Measurements from ENCODE around the gene MTM1.

Gene MTM1

GRCh38 chrX:150643271-150643670 is 74.8 kb downstream of the MTM1 start:
- in situ Hi-C loops (cut with HindIII; ENCODE audit: low pct_ligation_motif_present, low pct_unique_long_range_greater_than_20kb, low sequenced_read_pairs), result no loop called here
- DNase-seq, result peak; percentile 1

- in situ Hi-C loops (cut with HindIII; ENCODE audit: low pct_ligation_motif_present, low pct_unique_long_range_greater_than_20kb, low sequenced_read_pairs), result no loop called here
- no peak for DNase-seq
These were observed 75.5 kb downstream of the MTM1 start for GRCh38 chrX:150643958-150644357.

GRCh38 chrX:150644422-150644821 is 76.0 kb downstream of the MTM1 start:
- DNase-seq, result no peak
- in situ Hi-C loops (cut with HindIII; ENCODE audit: low pct_ligation_motif_present, low pct_unique_long_range_greater_than_20kb, low sequenced_read_pairs), result no loop called here

- in situ Hi-C loops (cut with HindIII; ENCODE audit: low pct_ligation_motif_present, low pct_unique_long_range_greater_than_20kb, low sequenced_read_pairs), result no loop called here
- DNase-seq, result no peak
These were observed 78.9 kb downstream of the MTM1 start for GRCh38 chrX:150647331-150647730.

- in situ Hi-C loops (cut with HindIII; ENCODE audit: low pct_ligation_motif_present, low pct_unique_long_range_greater_than_20kb, low sequenced_read_pairs), result no loop called here
These were observed 80.0 kb downstream of the MTM1 start for GRCh38 chrX:150648296-150648940.

GRCh38 chrX:150649096-150649870 is 80.9 kb downstream of the MTM1 start:
- in situ Hi-C loops (cut with HindIII; ENCODE audit: low pct_ligation_motif_present, low pct_unique_long_range_greater_than_20kb, low sequenced_read_pairs), result no loop called here
- no peak for DNase-seq

More at GRCh38 chrX:150648296-150648940, 80.0 kb downstream of the MTM1 start:
- no peak for DNase-seq

- DNase-seq, result no peak
- in situ Hi-C loops (cut with HindIII; ENCODE audit: low pct_ligation_motif_present, low pct_unique_long_range_greater_than_20kb, low sequenced_read_pairs), result no loop called here
These were observed 83.5 kb downstream of the MTM1 start for GRCh38 chrX:150651906-150652305.

GRCh38 chrX:150655788-150656187 is 87.4 kb downstream of the MTM1 start:
- no peak for DNase-seq
- in situ Hi-C loops (cut with HindIII; ENCODE audit: low pct_ligation_motif_present, low pct_unique_long_range_greater_than_20kb, low sequenced_read_pairs), result no loop called here

- no peak for DNase-seq
- in situ Hi-C loops (cut with HindIII; ENCODE audit: low pct_ligation_motif_present, low pct_unique_long_range_greater_than_20kb, low sequenced_read_pairs), result no loop called here
These were observed 94.7 kb downstream of the MTM1 start for GRCh38 chrX:150663073-150663472.

- DNase-seq, result no peak
- in situ Hi-C loops (cut with HindIII; ENCODE audit: low pct_ligation_motif_present, low pct_unique_long_range_greater_than_20kb, low sequenced_read_pairs), result no loop called here
These were observed 95.9 kb downstream of the MTM1 start for GRCh38 chrX:150664290-150664689.

GRCh38 chrX:150676221-150676620 is 107.8 kb downstream of the MTM1 start:
- in situ Hi-C loops (cut with HindIII; ENCODE audit: low pct_ligation_motif_present, low pct_unique_long_range_greater_than_20kb, low sequenced_read_pairs), result no loop called here
- DNase-seq, result no peak

- DNase-seq, result peak; percentile 5
- in situ Hi-C loops (cut with HindIII; ENCODE audit: low pct_ligation_motif_present, low pct_unique_long_range_greater_than_20kb, low sequenced_read_pairs), result no loop called here
These were observed 112.6 kb downstream of the MTM1 start for GRCh38 chrX:150680974-150681373.

- in situ Hi-C loops (cut with HindIII; ENCODE audit: low pct_ligation_motif_present, low pct_unique_long_range_greater_than_20kb, low sequenced_read_pairs), result no loop called here
These were observed 114.7 kb downstream of the MTM1 start for GRCh38 chrX:150683112-150683511.

GRCh38 chrX:150683536-150684146 is 115.2 kb downstream of the MTM1 start:
- in situ Hi-C loops (cut with HindIII; ENCODE audit: low pct_ligation_motif_present, low pct_unique_long_range_greater_than_20kb, low sequenced_read_pairs), result no loop called here
- DNase-seq, result peak; percentile 33

More at GRCh38 chrX:150683112-150683511, 114.7 kb downstream of the MTM1 start:
- no peak for DNase-seq

GRCh38 chrX:150688911-150689451 is 120.6 kb downstream of the MTM1 start:
- in situ Hi-C loops (cut with HindIII; ENCODE audit: low pct_ligation_motif_present, low pct_unique_long_range_greater_than_20kb, low sequenced_read_pairs), result no loop called here
- DNase-seq, result peak; percentile 74

GRCh38 chrX:150690126-150690525 is 121.7 kb downstream of the MTM1 start:
- in situ Hi-C loops (cut with HindIII; ENCODE audit: low pct_ligation_motif_present, low pct_unique_long_range_greater_than_20kb, low sequenced_read_pairs), result no loop called here
- peak; percentile 80 for DNase-seq

- in situ Hi-C loops (cut with HindIII; ENCODE audit: low pct_ligation_motif_present, low pct_unique_long_range_greater_than_20kb, low sequenced_read_pairs), result no loop called here
- DNase-seq, result no peak
These were observed 123.9 kb downstream of the MTM1 start for GRCh38 chrX:150692296-150692695.

GRCh38 chrX:150692831-150693724 is 124.7 kb downstream of the MTM1 start, which contains the start of gene MTMR1:
TSS of gene MTMR1 (plus strand) at chrX:150693396. CDS start at chrX:150693531, 135 bp downstream.
- peak; percentile 16 for DNase-seq
- in situ Hi-C loops (cut with HindIII; ENCODE audit: low pct_ligation_motif_present, low pct_unique_long_range_greater_than_20kb, low sequenced_read_pairs), result no loop called here

All from ACHN (cell line).